HCT116 (cell line): ENCODE data around the gene CYP4F11. TPM values are rescaled to one million over a fixed set of nuclear protein-coding genes. Genes with fewer than 3 reads are reported as not detected.

ENCODE experiments used
- ATAC-seq: fragments of 200-7000 bp; cut with Tn5 transposase; 2 replicates; pipeline ENCODE4 v1.9.1; 2020; ENCODE audit warnings: mild to moderate bottlenecking, moderate library complexity
- BruUV-seq: library from RNA; stranded (reverse); fragments of 400-500 nt; replicated peaks from 2 replicates; lab custom pipeline; 2021; lab: Mats Ljungman, UMichigan
- CTCF ChIA-PET: fragments of 300-600 bp; sonication (Branson Sonifier 250); formaldehyde crosslinking; loops from one replicate; lab custom pipeline; 2021; ENCODE audit warnings: antibody characterized with exemption; lab: Charles Lee
- POLR2A ChIA-PET: fragments of 300-600, 350-600 bp; sonication (Branson Sonifier 250); formaldehyde crosslinking; loops from one replicate; lab custom pipeline; 2021; ENCODE audit warnings: antibody characterized with exemption; lab: Charles Lee
- RAD21 ChIA-PET, 2 experiments: fragments of 300-600 bp; sonication (Branson Sonifier 250); formaldehyde crosslinking; loops; one replicate each; lab custom pipeline; 2023; ENCODE audit warnings: low total read pairs in 2 of 2; ENCODE audit not compliant: uncharacterized antibody in 2 of 2, unreplicated experiment in 2 of 2, low non-redundant PET in 1 of 2; lab: Charles Lee
- DNase-seq: peaks from one replicate; pipeline ENCODE4 v3.0.0-alpha.2; 2010; ENCODE audit warnings: low read depth, low spot score
- H2AFZ ChIP-seq: fragments of 200-600 bp; shearing (Covaris generic), sonication (generic); 2 replicates; pipeline ENCODE4 v1.6.1; 2017; ENCODE audit warnings: low read depth, mixed run types, mixed read lengths, antibody characterized with exemption, low read length; ENCODE audit not compliant: poor library complexity, severe bottlenecking
- H3K27ac ChIP-seq: 2 replicates; pipeline ENCODE4 v1.5.1; 2012; ENCODE audit warnings: low read depth, low read length
- H3K27me3 ChIP-seq: fragments of 200-600 bp; sonication (generic); 2 replicates; pipeline ENCODE4 v1.6.1; 2016; ENCODE audit warnings: mixed run types, low read length, mixed read lengths; ENCODE audit not compliant: insufficient read depth
- H3K36me3 ChIP-seq, 2 experiments: fragments of 200-500 bp in 1 of 2; fragments of 200-600 bp in 1 of 2; sonication (Bioruptor generic) in 1 of 2; sonication (generic) in 1 of 2; 2 replicates each; pipeline versions ENCODE4 v1.5.1 to v1.6.1; 2014 to 2016; ENCODE audit warnings: low read length in 2 of 2, inconsistent platforms in 1 of 2, mixed read lengths in 1 of 2, mixed run types in 1 of 2; ENCODE audit not compliant: insufficient read depth in 2 of 2, control insufficient read depth in 1 of 2
- H3K4me1 ChIP-seq, 2 experiments: fragments of 200-600 bp in 1 of 2; sonication (generic) in 1 of 2; 2 replicates each; pipeline versions ENCODE4 v1.5.1 to v1.6.1; 2012 to 2017; ENCODE audit warnings: low read length in 2 of 2, inconsistent platforms in 1 of 2, mild to moderate bottlenecking in 1 of 2, mixed read lengths in 1 of 2, mixed run types in 1 of 2, moderate library complexity in 1 of 2; ENCODE audit not compliant: insufficient read depth in 2 of 2, control insufficient read depth in 1 of 2
- H3K4me2 ChIP-seq: fragments of 200-600 bp; sonication (generic); 2 replicates; pipeline ENCODE4 v1.6.1; 2017; ENCODE audit warnings: mixed run types, low read length, mixed read lengths
- H3K4me3 ChIP-seq, 2 experiments: fragments of 200-600 bp in 1 of 2; sonication (generic) in 1 of 2; replicated peaks in 1 of 2; 2 replicates each; pipeline ENCODE4 v1.5.1; 2011 to 2016; ENCODE audit warnings: low read length in 2 of 2, control low read depth in 1 of 2, low read depth in 1 of 2, mild to moderate bottlenecking in 1 of 2, mixed read lengths in 1 of 2, mixed run types in 1 of 2
- H3K79me2 ChIP-seq: fragments of 200-600 bp; sonication (generic); 2 replicates; pipeline ENCODE4 v1.6.1; 2017; ENCODE audit warnings: mild to moderate bottlenecking, mixed run types, low read length, moderate library complexity, mixed read lengths; ENCODE audit not compliant: insufficient read depth
- H3K9ac ChIP-seq: fragments of 200-600 bp; sonication (generic); 2 replicates; pipeline ENCODE4 v1.6.1; 2016; ENCODE audit warnings: low read length, mixed read lengths
- H3K9me2 ChIP-seq: fragments of 200-600 bp; sonication (generic), shearing (Covaris generic); 2 replicates; pipeline ENCODE4 v1.6.1; 2017; ENCODE audit warnings: mixed run types, mild to moderate bottlenecking, moderate library complexity; ENCODE audit not compliant: insufficient read depth
- H3K9me3 ChIP-seq, 2 experiments: fragments of 200-500 bp in 1 of 2; fragments of 200-600 bp in 1 of 2; sonication (Bioruptor generic) in 1 of 2; sonication (generic) in 1 of 2; 2 replicates each; pipeline ENCODE4 v1.6.1; 2014 to 2017; ENCODE audit warnings: low read length in 2 of 2, mixed read lengths in 2 of 2, inconsistent platforms in 1 of 2, low read depth in 1 of 2, mild to moderate bottlenecking in 1 of 2, mixed run types in 1 of 2, moderate library complexity in 1 of 2; ENCODE audit not compliant: control insufficient read depth in 1 of 2, insufficient read depth in 1 of 2
- H4K20me1 ChIP-seq: fragments of 200-600 bp; sonication (generic), shearing (Covaris generic); 2 replicates; pipeline ENCODE4 v1.6.1; 2017; ENCODE audit warnings: mixed run types, mild to moderate bottlenecking, moderate library complexity; ENCODE audit not compliant: insufficient read depth
- CBX3 ChIP-seq: IDR thresholded peaks from 2 replicates; pipeline ENCODE4 v1.6.1; 2012; ENCODE audit warnings: low read depth
- CEBPB ChIP-seq: IDR thresholded peaks from 2 replicates; pipeline ENCODE4 v1.6.1; 2012; ENCODE audit warnings: low read depth
- EGR1 ChIP-seq: IDR thresholded peaks from 2 replicates; pipeline ENCODE4 v1.6.1; 2012; ENCODE audit warnings: low read depth
- EZH2 ChIP-seq: fragments of 200-600 bp; sonication (generic); IDR thresholded peaks from 2 replicates; pipeline ENCODE4 v1.6.1; 2017; ENCODE audit warnings: antibody characterized with exemption, mixed run types
- FOSL1 ChIP-seq: IDR thresholded peaks from 2 replicates; pipeline ENCODE4 v1.6.1; 2012; ENCODE audit warnings: low read depth
- JUND ChIP-seq: IDR thresholded peaks from 2 replicates; pipeline ENCODE4 v1.6.1; 2012
- POLR2A ChIP-seq: IDR thresholded peaks from 2 replicates; pipeline ENCODE4 v1.7.0; 2011; ENCODE audit warnings: borderline replicate concordance; ENCODE audit not compliant: insufficient read depth, insufficient read length; ENCODE audit errors: extremely low read depth
- POLR2AphosphoS5 ChIP-seq: IDR thresholded peaks from 2 replicates; pipeline ENCODE4 v1.6.1; 2011; ENCODE audit warnings: mild to moderate bottlenecking, low read depth, low read length, moderate library complexity
- RAD21 ChIP-seq: IDR thresholded peaks from 2 replicates; pipeline ENCODE4 v1.6.1; 2012; ENCODE audit warnings: low read depth, mild to moderate bottlenecking
- SIN3A ChIP-seq: IDR thresholded peaks from 2 replicates; pipeline ENCODE4 v1.6.1; 2012; ENCODE audit warnings: low read depth
- SP1 ChIP-seq: IDR thresholded peaks from 2 replicates; pipeline ENCODE4 v1.6.1; 2012; ENCODE audit warnings: low read depth
- intact Hi-C: fragments of 100-400 bp; cut with micrococcal nuclease; formaldehyde crosslinking; loops from 2 replicates; pipeline ENCODE4 v1.10.0; 2022
- total RNA-seq: library from RNA; stranded (reverse); gene quantifications from one replicate; pipeline ENCODE4 v1.2.1, GENCODE V29; 2021; ENCODE audit not compliant: unreplicated experiment
- TF ChIP-seq, protein P1 (sequence below): IDR thresholded peaks from 2 replicates; pipeline ENCODE4 v1.6.1; 2012
- TF ChIP-seq, protein P2 (sequence below), 3 experiments: fragments of 200-600 bp in 1 of 3; sonication (generic) in 1 of 3; IDR thresholded peaks in 2 of 3; conservative IDR thresholded peaks in 1 of 3; 2 replicates each; pipeline ENCODE4 v1.5.1; 2012 to 2017; ENCODE audit warnings: low read depth in 2 of 3, low read length in 2 of 3, antibody characterized with exemption in 1 of 3, borderline replicate concordance in 1 of 3, control low read depth in 1 of 3, mild to moderate bottlenecking in 1 of 3, mixed read lengths in 1 of 3, mixed run types in 1 of 3, moderate library complexity in 1 of 3; ENCODE audit not compliant: insufficient read depth in 1 of 3
- TF ChIP-seq, protein P3 (sequence below): IDR thresholded peaks from 2 replicates; pipeline ENCODE4 v1.6.1; 2012
- TF ChIP-seq, protein P4 (sequence below): IDR thresholded peaks from 2 replicates; pipeline ENCODE4 v1.6.1; 2011; ENCODE audit warnings: mild to moderate bottlenecking, low read length, moderate library complexity; ENCODE audit not compliant: insufficient replicate concordance; ENCODE audit errors: extremely low read depth

The CYP4F11 gene
- total RNA-seq, 1 experiment from 2014 or later, result 17.9 TPM

DNA sequence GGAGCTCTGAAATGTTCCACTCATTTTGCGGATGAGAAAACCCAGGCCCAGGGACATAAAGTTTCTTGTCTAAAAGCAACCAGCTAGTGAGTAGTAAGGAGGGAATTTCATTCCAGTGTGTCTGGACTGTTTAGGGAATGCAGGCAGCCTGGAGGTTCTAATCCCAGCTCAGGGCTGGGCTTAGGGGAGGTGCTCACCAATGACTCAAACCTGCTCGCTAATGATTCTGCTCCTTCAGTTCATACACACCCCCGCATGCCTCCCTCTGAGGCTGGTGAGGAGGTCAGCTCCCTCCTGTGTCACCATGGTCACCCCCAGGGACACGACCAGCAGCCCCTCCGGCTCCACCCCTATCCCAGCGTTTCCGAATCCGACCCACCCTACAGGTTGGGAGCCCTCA is 71.1 kb downstream of the CYP4F11 start:
- DNase-seq (peak; percentile 73), ATAC-seq (peak; percentile 93)
- Histone ChIP-seq H2AFZ (no peak overlapping the region), H3K4me2 (peak overlapping the region; percentile 94), H3K27me3 (no peaks in the 10 kb centered on the region), H3K9me3 (no peaks in the 10 kb centered on the region), H3K36me3 (no peaks in the 10 kb centered on the region), H4K20me1 (no peaks in the 10 kb centered on the region), H3K4me3 (peak overlapping the region; percentile 71 to 76), H3K9ac (peak overlapping the region; percentile 72), H3K27ac (peak overlapping the region; percentile 84), H3K9me2 (no peaks in the 10 kb centered on the region), H3K4me1 (peaks cover 23 to 50% of the 10 kb centered on the region in 2 experiments), H3K79me2 (peaks cover 39% of the 10 kb centered on the region)
- intact Hi-C loops, result loop anchor here (2.0 kb wide), 1 partner anchor 26 kb away; no protein-coding TSS in a partner anchor
- ChIA-PET RAD21 (no interaction called here), CTCF (interaction anchor here (0.8 to 1.2 kb wide), 2 partner anchors 22 to 51 kb away, joined by 3 to 7 read pairs; no protein-coding TSS in a partner anchor), POLR2A (interaction anchor here (0.8 to 2.7 kb wide), 5 partner anchors 8 to 28 kb away, joined by 3 to 19 read pairs (median 4); no protein-coding TSS in a partner anchor)
- BruUV-seq, result no TSS peak
- TF ChIP-seq, protein P1, sequence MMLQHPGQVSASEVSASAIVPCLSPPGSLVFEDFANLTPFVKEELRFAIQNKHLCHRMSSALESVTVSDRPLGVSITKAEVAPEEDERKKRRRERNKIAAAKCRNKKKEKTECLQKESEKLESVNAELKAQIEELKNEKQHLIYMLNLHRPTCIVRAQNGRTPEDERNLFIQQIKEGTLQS, result no peak
- TF ChIP-seq RAD21, result no peak
- peak; percentile 97 for TF ChIP-seq EGR1
- peak; percentile 83 for TF ChIP-seq POLR2AphosphoS5
- TF ChIP-seq, protein P2, sequence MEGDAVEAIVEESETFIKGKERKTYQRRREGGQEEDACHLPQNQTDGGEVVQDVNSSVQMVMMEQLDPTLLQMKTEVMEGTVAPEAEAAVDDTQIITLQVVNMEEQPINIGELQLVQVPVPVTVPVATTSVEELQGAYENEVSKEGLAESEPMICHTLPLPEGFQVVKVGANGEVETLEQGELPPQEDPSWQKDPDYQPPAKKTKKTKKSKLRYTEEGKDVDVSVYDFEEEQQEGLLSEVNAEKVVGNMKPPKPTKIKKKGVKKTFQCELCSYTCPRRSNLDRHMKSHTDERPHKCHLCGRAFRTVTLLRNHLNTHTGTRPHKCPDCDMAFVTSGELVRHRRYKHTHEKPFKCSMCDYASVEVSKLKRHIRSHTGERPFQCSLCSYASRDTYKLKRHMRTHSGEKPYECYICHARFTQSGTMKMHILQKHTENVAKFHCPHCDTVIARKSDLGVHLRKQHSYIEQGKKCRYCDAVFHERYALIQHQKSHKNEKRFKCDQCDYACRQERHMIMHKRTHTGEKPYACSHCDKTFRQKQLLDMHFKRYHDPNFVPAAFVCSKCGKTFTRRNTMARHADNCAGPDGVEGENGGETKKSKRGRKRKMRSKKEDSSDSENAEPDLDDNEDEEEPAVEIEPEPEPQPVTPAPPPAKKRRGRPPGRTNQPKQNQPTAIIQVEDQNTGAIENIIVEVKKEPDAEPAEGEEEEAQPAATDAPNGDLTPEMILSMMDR (IDR thresholded peaks at IDR 0.05 in 2 of 3, conservative IDR thresholded peaks at IDR 0.05 in 1 of 3; ENCODE audit: borderline replicate concordance in 1 of 3, insufficient read depth in 1 of 3, low read depth in 2 of 3, low read length in 2 of 3), result no peak
- no peak for TF ChIP-seq POLR2A
- no peak for TF ChIP-seq FOSL1
- TF ChIP-seq, protein P3, sequence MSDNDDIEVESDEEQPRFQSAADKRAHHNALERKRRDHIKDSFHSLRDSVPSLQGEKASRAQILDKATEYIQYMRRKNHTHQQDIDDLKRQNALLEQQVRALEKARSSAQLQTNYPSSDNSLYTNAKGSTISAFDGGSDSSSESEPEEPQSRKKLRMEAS, result no peak; the same call in 1 of the 2 replicates
- peak; percentile 59; the same call in 1 of the 2 replicates for TF ChIP-seq SIN3A
- 0 out of 2 replicates have a peak, but pooled peaks have one; percentile 25 for TF ChIP-seq SP1
- no peak for TF ChIP-seq EZH2
- TF ChIP-seq JUND, result peak; percentile 20; the same call in 1 of the 2 replicates
- TF ChIP-seq CBX3, result no peak
- no peak for TF ChIP-seq CEBPB
- TF ChIP-seq, protein P4, sequence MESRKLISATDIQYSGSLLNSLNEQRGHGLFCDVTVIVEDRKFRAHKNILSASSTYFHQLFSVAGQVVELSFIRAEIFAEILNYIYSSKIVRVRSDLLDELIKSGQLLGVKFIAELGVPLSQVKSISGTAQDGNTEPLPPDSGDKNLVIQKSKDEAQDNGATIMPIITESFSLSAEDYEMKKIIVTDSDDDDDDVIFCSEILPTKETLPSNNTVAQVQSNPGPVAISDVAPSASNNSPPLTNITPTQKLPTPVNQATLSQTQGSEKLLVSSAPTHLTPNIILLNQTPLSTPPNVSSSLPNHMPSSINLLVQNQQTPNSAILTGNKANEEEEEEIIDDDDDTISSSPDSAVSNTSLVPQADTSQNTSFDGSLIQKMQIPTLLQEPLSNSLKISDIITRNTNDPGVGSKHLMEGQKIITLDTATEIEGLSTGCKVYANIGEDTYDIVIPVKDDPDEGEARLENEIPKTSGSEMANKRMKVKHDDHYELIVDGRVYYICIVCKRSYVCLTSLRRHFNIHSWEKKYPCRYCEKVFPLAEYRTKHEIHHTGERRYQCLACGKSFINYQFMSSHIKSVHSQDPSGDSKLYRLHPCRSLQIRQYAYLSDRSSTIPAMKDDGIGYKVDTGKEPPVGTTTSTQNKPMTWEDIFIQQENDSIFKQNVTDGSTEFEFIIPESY, result no peak
